Measurements from ENCODE around the gene PDPN.

PDPN gene

GRCh38 chr1:13586001-13586400, 2.4 kb downstream of the PDPN start (continued):
- TF ChIP-seq PATZ1 (CRISPR knock-in tag; IDR thresholded peaks at IDR 0.05; ENCODE audit: borderline replicate concordance) = no peak

- TF ChIP-seq ZFP3 (CRISPR knock-in tag; IDR thresholded peaks at IDR 0.05) (no peak), ZFP30 (CRISPR knock-in tag; IDR thresholded peaks at IDR 0.05) (no peak), GLIS3 (CRISPR knock-in tag; IDR thresholded peaks at IDR 0.05) (no peak), TCF4 (CRISPR knock-in tag; IDR thresholded peaks at IDR 0.05; ENCODE audit: borderline replicate concordance) (no peak), CSDC2 (CRISPR knock-in tag; IDR thresholded peaks at IDR 0.05) (no peak), CSRNP3 (CRISPR knock-in tag; IDR thresholded peaks at IDR 0.05) (no peak), ZNF70 (CRISPR knock-in tag; IDR thresholded peaks at IDR 0.05) (no peak), ZC3H10 (CRISPR knock-in tag; IDR thresholded peaks at IDR 0.05) (no peak), CREB5 (CRISPR knock-in tag; IDR thresholded peaks at IDR 0.05; ENCODE audit: low read depth) (no peak), TSHZ2 (CRISPR knock-in tag; IDR thresholded peaks at IDR 0.05) (no peak), BACH2 (CRISPR knock-in tag; IDR thresholded peaks at IDR 0.05; ENCODE audit: borderline replicate concordance) (no peak), PPARA (CRISPR knock-in tag; IDR thresholded peaks at IDR 0.05; ENCODE audit: borderline replicate concordance) (no peak), PATZ1 (CRISPR knock-in tag; IDR thresholded peaks at IDR 0.05; ENCODE audit: borderline replicate concordance) (no peak), POU6F1 (CRISPR knock-in tag; IDR thresholded peaks at IDR 0.05; ENCODE audit: borderline replicate concordance, low read depth) (no peak), OSR1 (CRISPR knock-in tag; IDR thresholded peaks at IDR 0.05) (no peak), ARNTL (CRISPR knock-in tag; IDR thresholded peaks at IDR 0.05; ENCODE audit: borderline replicate concordance, low read depth) (no peak), TOX (CRISPR knock-in tag; IDR thresholded peaks at IDR 0.05; ENCODE audit: borderline replicate concordance) (no peak)
Measured at GRCh38 chr1:13587256-13588030, 3.8 kb downstream of the PDPN start.

More at GRCh38 chr1:13587256-13588030, 3.8 kb downstream of the PDPN start:
- ATAC-seq = no peak

Measured in SK-N-SH treated with all-trans-retinoic acid at 6 μM for 48 hours (cell line).